Measurements from ENCODE around the gene GPR37L1.
"Not testable (repeated sequence)": the region's sequence is repeated elsewhere in the genome, so short reads cannot be mapped to it uniquely, and the experiment has no call there.

Gene GPR37L1

GRCh38 chr1:202158810-202159533 is 36.3 kb downstream of the GPR37L1 start:
- no peak for DNase-seq

GRCh38 chr1:202159534-202160371 is 37.0 kb downstream of the GPR37L1 start:
- peak; percentile 45 for DNase-seq

GRCh38 chr1:202160377-202160940 is 37.7 kb downstream of the GPR37L1 start, which contains the start of gene PTPN7:
PTPN7 (minus strand) TSS chr1:202160602; CDS start chr1:202159402, 1,200 bp downstream.
- DNase-seq = peak; percentile 81

DNA sequence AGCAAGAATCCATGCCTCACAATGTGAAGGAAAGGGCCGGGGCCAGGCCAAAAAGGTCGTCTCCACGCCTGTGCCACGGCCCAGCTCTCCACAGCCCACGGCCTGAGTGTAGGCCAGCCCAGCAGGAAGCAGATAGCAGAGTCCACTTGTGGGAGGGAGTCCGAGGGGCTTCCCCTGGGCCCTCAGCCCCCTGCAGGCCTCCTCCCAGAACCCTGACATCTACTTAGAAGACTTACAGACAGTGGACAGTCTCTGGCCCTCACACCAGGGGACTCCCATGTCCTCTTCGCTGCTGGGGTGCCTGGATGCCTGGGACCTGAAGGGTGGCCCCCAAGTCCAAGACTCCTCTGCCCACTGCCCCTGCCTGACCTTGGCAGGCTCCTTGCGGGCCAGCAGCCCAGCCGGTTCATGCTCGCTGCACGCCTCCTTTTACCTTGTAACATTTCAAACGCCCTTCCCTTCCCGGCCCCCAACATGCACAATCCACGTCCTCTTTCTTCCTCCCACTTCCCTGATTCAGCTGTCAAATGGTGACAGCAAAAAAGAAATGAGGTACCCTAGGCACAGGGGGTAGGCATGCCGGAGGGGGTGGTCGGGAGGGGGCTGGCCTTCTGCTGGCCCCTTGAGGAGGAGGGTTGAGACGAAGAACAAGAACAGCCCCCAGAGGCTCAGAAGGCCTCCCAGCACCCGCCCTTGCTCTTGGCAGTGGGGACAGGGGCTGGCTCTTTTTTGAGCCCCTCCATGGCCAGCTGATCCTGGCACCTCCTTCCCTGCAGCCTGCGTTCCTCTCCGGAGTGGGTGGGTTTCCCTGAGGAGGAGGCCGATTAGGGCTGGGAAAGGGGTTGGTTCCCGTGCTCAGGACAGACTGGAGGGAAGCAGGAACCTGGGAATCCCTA is 38.7 kb downstream of the GPR37L1 start:
- DNase-seq = no peak

GRCh38 chr1:202162047-202162417 is 39.3 kb downstream of the GPR37L1 start:
- DNase-seq = peak; percentile 46

- no peak for DNase-seq
These were observed 39.9 kb downstream of the GPR37L1 start for GRCh38 chr1:202162418-202163280.

DNA sequence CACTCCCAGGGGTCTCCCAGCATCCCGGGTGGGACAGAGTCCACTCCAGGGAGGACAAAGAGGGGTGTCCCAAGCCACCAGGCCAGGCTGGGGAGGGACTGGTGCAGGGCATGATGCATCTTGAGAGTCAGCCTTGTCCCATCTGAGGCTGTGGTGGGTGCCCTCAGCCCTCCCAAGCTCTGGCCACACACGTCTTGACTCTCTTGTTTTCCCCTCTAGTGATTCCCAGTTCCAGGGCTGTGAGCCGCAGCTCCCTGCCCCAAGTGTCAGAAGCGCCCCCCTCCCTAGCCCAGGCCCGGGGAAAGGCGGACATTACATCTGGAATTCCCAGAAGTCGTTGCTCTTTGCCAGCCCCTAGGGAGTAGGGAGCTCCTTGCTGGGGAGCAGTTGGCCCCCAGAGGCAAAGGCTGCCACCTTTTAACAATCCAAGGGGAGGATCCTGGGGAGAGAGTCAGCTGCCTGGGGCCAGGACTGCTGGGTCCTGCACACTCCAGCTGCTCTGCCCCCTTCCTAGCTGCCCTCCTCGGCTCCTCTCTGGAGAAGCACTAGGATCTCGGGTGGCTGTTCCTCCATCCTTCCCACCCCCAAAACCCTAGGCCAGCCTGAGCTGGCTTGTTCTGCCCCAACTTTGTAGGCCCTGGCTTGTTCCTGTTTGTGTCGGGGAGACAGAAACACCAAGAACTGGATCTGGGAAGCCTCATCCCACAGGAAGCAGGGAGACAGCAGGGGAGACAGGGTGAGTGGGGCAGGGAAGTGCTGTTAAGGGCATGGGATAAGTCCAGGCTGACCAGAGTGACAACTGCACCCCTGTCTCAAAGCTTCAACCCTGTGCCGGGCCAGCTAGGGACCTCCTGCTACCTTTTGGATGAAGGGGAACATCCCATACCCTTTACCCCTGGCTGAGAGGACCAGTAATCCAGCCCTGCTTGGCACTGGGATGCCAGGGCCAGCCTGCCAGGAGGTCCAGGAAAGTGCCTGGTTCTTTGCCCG is 40.9 kb downstream of the GPR37L1 start:
- no peak for DNase-seq

DNA sequence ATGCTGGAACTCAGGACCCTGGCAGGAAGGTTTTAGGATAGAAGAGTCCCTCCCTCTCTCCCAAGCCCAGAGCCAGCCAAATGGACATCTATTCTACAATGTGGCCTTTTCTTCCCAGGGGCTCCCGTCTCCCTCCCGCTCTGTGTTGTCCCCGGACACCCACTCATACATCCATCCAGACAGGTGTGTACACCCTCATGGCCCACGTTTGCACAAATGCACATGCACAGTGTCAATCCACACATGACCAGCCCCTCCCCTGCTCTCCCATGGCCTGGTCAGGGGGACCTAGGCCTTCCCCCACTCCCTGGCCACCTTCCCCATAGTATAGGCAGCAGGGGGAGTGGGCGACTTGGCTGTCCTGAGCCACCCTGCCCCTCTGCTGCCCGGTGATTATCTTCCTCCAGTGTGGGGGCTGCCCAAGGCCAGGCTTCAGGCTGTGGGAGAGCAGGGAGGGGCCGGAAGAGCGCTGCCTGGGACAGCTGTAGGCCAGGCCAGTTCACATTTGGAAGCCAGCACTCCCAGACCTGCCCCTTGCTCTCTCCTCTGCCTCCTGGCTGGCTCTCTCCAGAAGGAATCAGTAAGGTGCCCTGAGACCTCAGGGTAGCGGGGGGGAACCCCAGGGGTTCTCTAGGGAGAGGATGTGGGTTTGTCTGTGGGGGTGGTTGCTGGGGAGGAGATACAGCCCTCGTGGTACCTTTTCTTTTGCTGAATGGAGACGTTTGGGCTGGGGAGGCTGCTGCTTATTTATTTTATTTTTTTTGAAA is 41.7 kb downstream of the GPR37L1 start:
- peak; percentile 63 for DNase-seq

DNA sequence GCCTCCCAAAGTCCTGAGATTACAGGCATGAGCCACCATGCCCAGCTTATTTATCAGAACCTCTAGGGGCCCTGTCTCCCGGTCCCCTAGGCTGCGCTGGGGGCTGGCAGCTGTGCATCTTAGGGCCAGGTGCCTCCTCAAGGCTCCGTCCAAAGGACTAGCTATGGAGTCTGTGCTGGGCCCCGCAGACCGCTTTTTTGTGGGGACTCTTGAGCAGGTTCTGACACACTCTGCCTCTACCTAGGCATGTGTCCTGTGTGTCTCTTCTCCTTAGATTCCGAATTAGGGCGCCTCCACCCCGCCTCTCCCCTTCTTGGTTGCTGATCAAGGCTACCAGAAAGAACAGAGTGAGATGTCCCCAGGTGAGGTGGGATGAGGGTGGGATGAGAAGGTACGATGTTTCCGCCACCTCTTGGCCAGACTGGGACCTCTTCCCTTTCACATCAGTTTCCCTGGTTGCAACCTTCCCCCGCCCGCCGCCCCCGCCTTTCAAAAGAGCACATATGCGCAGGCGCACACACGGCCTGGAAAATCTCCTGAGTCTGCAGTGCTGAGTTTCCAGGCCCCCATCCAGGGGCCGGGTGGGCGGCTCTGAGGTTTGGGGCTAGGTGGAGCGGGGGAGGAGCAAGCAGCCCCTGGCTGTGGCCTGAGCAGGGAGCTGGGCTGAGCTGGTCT is 42.7 kb downstream of the GPR37L1 start:
- peak; percentile 26 for DNase-seq

- DNase-seq = no peak
These were observed 43.5 kb downstream of the GPR37L1 start for GRCh38 chr1:202165942-202166843.

DNA sequence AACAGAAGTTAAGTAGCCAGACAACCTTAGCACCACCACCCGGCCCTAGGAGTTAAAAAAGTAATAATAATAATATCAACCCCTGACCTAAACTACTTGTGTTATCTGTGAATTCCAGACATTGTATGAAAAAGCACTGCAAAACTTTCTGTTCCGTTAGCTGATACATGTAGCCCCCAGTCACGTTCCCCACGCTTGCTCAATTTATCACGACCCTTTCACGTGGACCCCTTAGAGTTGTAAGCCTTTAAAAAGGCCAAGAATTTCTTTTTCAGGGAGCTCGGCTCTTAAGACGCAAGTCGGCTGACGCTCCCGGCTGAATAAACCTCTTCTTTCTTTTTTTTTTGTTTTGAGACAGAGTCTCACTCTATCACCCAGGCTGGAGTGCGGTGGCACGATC is 44.3 kb downstream of the GPR37L1 start:
- not testable (repeated sequence) for DNase-seq

- no peak for DNase-seq
These were observed 45.1 kb downstream of the GPR37L1 start for GRCh38 chr1:202167708-202168415.

DNA sequence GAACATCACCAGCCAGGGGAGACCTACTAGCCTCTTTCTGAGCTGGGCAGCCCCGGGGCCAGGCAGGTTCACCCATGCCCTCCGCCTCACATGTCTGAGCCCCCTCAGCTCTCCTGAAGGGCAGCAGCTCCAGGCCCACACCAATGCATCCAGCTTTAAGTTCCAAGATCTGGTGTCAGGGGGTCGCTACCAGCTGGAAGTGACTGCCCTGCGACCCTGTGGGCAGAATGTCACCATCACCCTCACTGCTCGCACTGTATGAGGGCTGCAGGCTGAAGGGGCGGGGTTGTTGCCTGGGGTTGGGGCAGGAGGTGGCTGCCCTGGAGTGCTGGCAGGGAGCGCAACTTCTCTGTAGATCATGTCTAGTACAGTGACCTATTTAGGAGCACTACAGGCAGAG is 46.1 kb downstream of the GPR37L1 start:
- DNase-seq = no peak

DNA sequence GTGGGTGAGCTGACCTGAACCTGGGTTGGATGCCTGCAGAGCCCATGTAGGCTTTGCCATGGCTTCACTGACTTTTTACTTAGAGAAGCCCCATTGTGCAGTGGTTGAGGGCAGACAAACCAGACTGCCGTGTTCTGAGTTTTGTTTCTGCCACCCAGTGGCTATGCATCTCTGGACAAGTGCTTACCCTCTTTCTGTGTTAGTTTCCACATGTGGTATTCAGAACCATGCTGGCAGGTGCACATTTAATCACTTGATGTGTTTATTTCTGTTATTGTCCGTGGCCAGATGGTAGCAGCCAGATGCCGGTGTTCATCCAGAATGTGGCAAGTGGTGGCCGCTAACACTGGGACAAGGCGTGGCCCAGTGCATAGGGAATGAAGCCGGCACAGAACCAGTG is 48.0 kb downstream of the GPR37L1 start:
- no peak for DNase-seq

- no peak for DNase-seq
These were observed 48.7 kb downstream of the GPR37L1 start for GRCh38 chr1:202171292-202172014.

DNA sequence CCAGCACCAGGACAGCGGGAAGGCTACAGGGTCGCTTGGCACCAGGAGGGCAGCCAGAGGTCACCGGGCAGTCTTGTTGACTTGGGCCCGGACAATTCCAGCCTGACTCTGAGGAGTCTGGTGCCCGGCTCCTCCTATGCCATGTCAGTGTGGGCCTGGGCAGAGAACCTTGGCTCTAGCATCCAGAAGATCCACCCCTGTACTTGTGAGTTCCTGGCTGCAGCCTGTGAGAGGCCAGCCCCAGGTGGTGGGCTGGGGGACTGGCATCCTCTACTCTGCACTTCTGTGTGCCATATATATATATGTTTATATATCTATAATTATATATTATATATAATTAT is 49.3 kb downstream of the GPR37L1 start:
- no peak for DNase-seq

DNA sequence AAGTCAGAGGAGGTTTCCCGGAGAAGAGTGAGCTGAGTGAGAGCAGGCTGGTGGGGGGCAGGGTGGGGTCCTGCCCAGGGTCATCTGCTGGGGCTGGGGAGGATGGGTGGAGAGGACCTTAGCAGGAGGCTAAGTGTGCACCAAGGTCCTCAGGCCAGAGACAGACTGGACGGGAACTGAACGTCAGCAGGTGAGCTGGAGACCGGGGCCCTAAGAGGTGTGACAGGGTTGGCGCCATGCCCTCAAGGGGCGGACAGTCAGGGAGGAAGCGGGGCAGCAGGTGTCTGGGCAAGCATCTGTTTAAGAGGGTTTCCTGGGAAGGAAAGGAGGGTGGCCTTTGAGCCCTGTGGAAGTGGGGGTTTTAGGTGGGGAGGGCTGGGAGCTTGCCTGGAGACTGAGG is 51.3 kb downstream of the GPR37L1 start:
- no peak for DNase-seq

Measured in activated CD4-positive, alpha-beta T cell treated with anti-CD3 and anti-CD28 coated beads, Interleukin-2, amount 50 U/mL, for 1 hour (primary cell).